Measurements from ENCODE around the gene MAEA. TPM values are rescaled to one million over a fixed set of nuclear protein-coding genes. Genes with fewer than 3 reads are reported as not detected.
A peak's percentile ranks its signal among the peaks of the same experiment; 100 is the strongest.

The MAEA gene
- total RNA-seq, 4 donors from 2014 or later, result 66.2 to 140 (median 83.2) TPM

DNA sequence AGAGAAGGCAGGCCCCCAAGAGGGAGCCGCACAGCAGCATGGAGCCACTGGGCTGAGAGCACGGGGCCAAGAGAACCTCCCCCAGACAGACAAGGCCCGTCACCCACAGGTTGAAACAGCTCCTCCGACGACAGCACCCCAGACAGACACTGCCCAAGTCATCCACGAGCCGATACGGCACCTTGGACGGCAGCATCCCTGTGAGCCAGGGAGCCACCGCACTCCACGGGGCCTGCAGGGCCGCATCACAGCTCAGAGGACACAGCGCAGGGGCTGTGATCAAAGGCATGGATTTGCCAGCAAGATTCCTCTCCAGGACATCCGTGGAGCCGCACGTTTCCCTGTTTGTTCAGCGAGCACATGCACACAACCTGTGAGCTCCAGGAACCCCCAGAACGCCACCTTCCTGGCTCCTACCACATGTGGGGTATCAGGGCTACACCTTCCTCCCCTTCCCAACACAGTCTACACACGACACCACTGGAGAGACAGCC, 44.7 kb upstream of the MAEA start:
- H3K4me3 ChIP-seq, result no peak overlapping the region
- peaks cover 0 to 16% (median 0%) of the 10 kb centered on the region in 3 donors for H3K36me3 ChIP-seq
- peak overlapping the region in 2 of 4 donors; percentile 95 to 97 for H3K27ac ChIP-seq
- no peaks in the 10 kb centered on the region for H3K27me3 ChIP-seq
- WGBS, 2 donors, result 75% methylated on average over 19 of the region's 19 CpGs; no CpG with 5 or more reads in 1 of the 2 donors
- H3K9me3 ChIP-seq, result no peaks in the 10 kb centered on the region
- H3K4me1 ChIP-seq, result peaks cover 5 to 75% (median 61%) of the 10 kb centered on the region in 4 donors
- DNase-seq (ENCODE audit: low spot score in 2 of 2), result peak in 1 of 2 donors; percentile 9
- no peak for TF ChIP-seq POLR2A (IDR thresholded peaks at IDR 0.05)
- TF ChIP-seq EP300 (IDR thresholded peaks at IDR 0.05), result no peak
- TF ChIP-seq, protein P1, sequence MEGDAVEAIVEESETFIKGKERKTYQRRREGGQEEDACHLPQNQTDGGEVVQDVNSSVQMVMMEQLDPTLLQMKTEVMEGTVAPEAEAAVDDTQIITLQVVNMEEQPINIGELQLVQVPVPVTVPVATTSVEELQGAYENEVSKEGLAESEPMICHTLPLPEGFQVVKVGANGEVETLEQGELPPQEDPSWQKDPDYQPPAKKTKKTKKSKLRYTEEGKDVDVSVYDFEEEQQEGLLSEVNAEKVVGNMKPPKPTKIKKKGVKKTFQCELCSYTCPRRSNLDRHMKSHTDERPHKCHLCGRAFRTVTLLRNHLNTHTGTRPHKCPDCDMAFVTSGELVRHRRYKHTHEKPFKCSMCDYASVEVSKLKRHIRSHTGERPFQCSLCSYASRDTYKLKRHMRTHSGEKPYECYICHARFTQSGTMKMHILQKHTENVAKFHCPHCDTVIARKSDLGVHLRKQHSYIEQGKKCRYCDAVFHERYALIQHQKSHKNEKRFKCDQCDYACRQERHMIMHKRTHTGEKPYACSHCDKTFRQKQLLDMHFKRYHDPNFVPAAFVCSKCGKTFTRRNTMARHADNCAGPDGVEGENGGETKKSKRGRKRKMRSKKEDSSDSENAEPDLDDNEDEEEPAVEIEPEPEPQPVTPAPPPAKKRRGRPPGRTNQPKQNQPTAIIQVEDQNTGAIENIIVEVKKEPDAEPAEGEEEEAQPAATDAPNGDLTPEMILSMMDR (IDR thresholded peaks at IDR 0.05), result no peak

DNA sequence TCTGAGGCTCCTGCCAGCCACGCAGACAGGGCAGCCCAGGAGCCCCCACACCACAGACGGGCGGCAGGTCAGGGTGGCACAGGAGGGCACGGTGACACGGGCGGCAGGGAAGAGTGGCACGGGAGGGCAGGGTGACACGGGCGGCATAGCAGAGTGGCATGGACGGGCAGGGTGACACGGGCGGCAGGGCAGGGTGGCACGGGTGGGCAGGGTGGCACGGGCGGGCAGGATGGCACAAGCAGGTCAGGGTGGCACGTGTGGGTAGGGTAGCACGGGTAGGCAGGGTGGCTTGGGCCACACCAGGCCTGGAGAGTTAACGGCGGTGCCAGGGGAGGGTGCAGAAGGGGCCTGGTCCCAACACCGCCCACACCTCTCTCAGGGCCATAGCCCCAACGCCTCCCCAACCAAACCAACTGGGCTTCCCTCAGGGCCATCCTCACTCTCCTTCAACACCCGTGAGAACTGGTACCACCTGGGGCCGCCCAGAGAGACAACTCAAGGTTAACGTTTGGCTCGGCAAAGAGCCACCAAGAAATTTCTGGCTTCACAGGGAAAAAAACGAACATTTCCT, 44.1 kb upstream of the MAEA start:
- TF ChIP-seq, protein P1 (IDR thresholded peaks at IDR 0.05), result no peak
- TF ChIP-seq POLR2A (IDR thresholded peaks at IDR 0.05), result no peak
- no peak for TF ChIP-seq EP300 (IDR thresholded peaks at IDR 0.05)

GRCh38 chr4:1246111-1246881, 43.4 kb upstream of the MAEA start:
- DNase-seq (ENCODE audit: low spot score in 2 of 2), result no peak
- WGBS, 2 donors, result 46% methylated on average over 20 to 24 of the region's 24 CpGs
- H3K4me3 ChIP-seq, result peak overlapping the region in 2 of 4 donors; percentile 91 to 94
- H3K36me3 ChIP-seq, result peaks cover 0 to 12% (median 0%) of the 10 kb centered on the region in 3 donors
- no peaks in the 10 kb centered on the region for H3K9me3 ChIP-seq
- H3K27ac ChIP-seq, result peak overlapping the region; percentile 3 to 97 (median 94)
- TF ChIP-seq POLR2A (IDR thresholded peaks at IDR 0.05) (no peak), EP300 (IDR thresholded peaks at IDR 0.05) (no peak)
- TF ChIP-seq, protein P1 (IDR thresholded peaks at IDR 0.05), result no peak
- H3K4me1 ChIP-seq, result peaks cover 5 to 80% (median 69%) of the 10 kb centered on the region in 4 donors
- no peaks in the 10 kb centered on the region for H3K27me3 ChIP-seq

More for the DNA sequence above, 44.1 kb upstream of the MAEA start:
- Histone ChIP-seq H3K4me3 (no peak overlapping the region), H3K27ac (peak overlapping the region in 3 of 4 donors; percentile 94 to 97 (median 95)), H3K4me1 (peaks cover 5 to 80% (median 67%) of the 10 kb centered on the region in 4 donors), H3K36me3 (peaks cover 0 to 12% (median 0%) of the 10 kb centered on the region in 3 donors), H3K9me3 (no peaks in the 10 kb centered on the region), H3K27me3 (no peaks in the 10 kb centered on the region)
- peak in 1 of 2 donors; percentile 10 for DNase-seq (ENCODE audit: low spot score in 2 of 2)
- WGBS, 2 donors, result 65 to 68% methylated on average over 25 to 26 of the region's 26 CpGs

DNA sequence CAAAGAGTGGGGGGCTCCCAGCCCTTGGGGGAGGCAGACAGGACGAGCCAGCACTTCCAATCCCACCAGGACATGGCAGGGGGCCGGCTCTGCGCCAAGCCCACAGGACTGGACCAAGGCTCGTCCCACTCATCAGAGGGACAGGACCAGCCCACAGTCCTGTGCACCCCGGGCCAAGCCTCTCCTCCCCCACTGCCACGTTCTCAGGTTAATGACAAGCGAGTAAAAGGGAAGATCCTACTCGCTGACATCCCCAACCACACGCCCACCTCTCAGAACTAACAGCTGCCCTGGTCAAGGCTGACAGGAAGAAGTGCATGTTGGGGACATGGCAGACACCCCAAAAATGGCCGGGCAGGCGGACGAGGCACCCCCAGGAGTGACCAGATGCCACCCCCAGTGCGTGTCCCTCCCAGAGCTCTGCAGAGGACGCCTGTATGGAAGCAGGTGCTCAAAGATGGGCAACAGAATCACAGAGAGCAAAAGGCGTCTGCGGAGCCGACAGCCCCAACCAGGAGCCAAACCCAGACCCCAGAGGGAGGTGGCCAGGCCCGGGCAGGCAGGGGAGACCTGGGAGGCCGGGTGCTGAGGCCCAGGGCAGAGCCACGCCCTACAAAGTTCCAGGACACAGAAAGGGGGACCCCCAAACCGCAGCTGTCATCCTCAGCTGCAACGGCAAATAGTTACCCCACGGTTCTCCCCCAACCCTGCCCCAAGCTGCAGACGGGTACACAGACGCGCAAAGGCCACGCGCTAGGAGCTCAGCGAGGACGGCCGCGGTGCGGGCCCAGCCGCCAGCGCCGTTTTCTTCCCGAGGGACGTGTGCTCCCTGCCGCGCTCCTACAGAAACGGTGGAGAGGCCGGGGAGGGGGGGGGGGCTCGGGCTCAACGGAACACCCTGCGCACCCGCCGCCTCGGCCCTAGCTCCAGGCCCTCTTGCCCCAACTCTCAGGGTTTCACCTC, 42.5 kb upstream of the MAEA start:
- TF ChIP-seq POLR2A (IDR thresholded peaks at IDR 0.05) (no peak), EP300 (IDR thresholded peaks at IDR 0.05) (no peak)
- TF ChIP-seq, protein P1 (IDR thresholded peaks at IDR 0.05), result no peak
- Histone ChIP-seq H3K36me3 (peaks cover 0 to 12% (median 0%) of the 10 kb centered on the region in 3 donors), H3K27ac (peak overlapping the region; percentile 94 to 97 (median 96)), H3K4me1 (peaks cover 2 to 72% (median 63%) of the 10 kb centered on the region in 4 donors), H3K27me3 (no peaks in the 10 kb centered on the region), H3K9me3 (no peaks in the 10 kb centered on the region), H3K4me3 (peak overlapping the region; percentile 83 to 98 (median 92))
- 8 to 14% methylated on average over 25 to 45 of the region's 48 CpGs for WGBS, 2 donors
- DNase-seq (ENCODE audit: low spot score in 2 of 2), result no peak

Data from tibial nerve (tissue), 4 donors.